MM.1S (cell line): ENCODE data around the gene GJA4.

Source experiments
- CTCF ChIP-seq: fragments of 300-600 bp; sonication (generic); IDR thresholded peaks from 2 replicates; pipeline ENCODE4 v1.5.1; 2016; ENCODE audit warnings: antibody characterized with exemption, low read length, mixed read lengths
- EZH2 ChIP-seq: fragments of 300-600 bp; sonication (generic); optimal IDR thresholded peaks from 2 replicates; pipeline ENCODE3; 2017; ENCODE audit warnings: low read depth, mild to moderate bottlenecking, antibody characterized with exemption, low read length, mixed read lengths
- EZH2phosphoT487 ChIP-seq: fragments of 300-600 bp; sonication (generic); IDR thresholded peaks from 2 replicates; pipeline ENCODE4 v1.6.1; 2018; ENCODE audit warnings: antibody characterized with exemption, low read length

- no peak for TF ChIP-seq CTCF
- no peak for TF ChIP-seq EZH2
- TF ChIP-seq EZH2phosphoT487 = no peak
These were observed 40.9 kb downstream of the GJA4 start for GRCh38 chr1:34833711-34834110.
